22Rv1 (cell line): Measurements from ENCODE around the gene PUS1.

Source experiments
- ZFX ChIP-seq: fragments of 450-650 bp; IDR thresholded peaks from 2 replicates; pipeline ENCODE4 v1.6.1; 2017; ENCODE audit warnings: antibody characterized with exemption, borderline replicate concordance
- TF ChIP-seq, protein P1 (sequence below): fragments of 450-650 bp; IDR thresholded peaks from 2 replicates; pipeline ENCODE4 v1.5.1; 2017; ENCODE audit warnings: mild to moderate bottlenecking

DNA sequence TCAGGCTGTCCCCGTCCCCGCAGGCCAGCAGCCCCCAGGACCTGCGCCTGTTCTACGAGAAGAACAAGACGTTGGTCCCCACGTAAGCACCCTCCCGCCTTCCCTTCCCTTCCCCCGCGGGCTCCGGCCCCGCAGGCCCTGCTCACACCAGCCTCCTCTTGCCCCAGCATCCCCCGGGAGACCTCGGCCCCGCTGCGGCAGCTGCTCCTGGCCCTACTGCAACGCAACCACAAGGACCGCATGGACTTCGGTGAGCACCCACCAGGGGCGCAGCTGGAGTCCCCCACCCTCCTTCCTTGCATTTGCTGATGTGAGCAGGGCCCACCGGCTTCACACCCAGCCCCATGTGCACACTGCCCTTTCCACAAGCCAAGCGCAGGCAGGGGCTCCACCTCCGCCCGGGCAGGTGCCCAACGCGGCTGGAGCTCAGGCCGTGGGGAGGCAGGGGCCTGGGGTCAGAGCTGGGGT is 19.3 kb upstream of the PUS1 start:
- TF ChIP-seq, protein P1, sequence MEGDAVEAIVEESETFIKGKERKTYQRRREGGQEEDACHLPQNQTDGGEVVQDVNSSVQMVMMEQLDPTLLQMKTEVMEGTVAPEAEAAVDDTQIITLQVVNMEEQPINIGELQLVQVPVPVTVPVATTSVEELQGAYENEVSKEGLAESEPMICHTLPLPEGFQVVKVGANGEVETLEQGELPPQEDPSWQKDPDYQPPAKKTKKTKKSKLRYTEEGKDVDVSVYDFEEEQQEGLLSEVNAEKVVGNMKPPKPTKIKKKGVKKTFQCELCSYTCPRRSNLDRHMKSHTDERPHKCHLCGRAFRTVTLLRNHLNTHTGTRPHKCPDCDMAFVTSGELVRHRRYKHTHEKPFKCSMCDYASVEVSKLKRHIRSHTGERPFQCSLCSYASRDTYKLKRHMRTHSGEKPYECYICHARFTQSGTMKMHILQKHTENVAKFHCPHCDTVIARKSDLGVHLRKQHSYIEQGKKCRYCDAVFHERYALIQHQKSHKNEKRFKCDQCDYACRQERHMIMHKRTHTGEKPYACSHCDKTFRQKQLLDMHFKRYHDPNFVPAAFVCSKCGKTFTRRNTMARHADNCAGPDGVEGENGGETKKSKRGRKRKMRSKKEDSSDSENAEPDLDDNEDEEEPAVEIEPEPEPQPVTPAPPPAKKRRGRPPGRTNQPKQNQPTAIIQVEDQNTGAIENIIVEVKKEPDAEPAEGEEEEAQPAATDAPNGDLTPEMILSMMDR: no peak
- TF ChIP-seq ZFX: no peak
